ENCODE data around the gene CDON. TPM values are rescaled to one million over a fixed set of nuclear protein-coding genes. Genes with fewer than 3 reads are reported as not detected.

CDON gene
- total RNA-seq, 1 experiment from 2014 or later, result 0.91 TPM

DNA sequence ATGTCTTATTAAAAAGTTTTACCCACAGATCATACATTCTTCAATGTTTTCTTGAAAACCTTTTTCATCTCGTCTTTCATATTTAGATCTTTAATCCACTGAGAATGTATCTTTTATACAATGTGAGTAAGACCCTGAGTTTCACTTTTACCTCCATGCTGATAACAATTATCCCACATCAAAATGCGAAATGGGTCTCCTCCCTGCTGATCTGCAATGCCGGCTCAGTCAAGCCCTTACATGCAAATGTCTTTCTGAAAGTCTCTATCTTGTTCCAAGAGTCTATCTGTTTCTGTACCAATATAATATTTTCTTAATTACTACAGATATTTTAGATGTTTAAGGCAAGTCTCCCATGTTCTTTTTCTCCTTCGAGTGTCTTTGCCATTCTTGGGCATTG, 50.9 kb downstream of the CDON start:
- no peak overlapping the region for H3K4me3 Mint-ChIP-seq (ENCODE audit: unreplicated experiment)
- no TSS peak for BruUV-seq (replicated peaks)
- TF ChIP-seq, protein P1, sequence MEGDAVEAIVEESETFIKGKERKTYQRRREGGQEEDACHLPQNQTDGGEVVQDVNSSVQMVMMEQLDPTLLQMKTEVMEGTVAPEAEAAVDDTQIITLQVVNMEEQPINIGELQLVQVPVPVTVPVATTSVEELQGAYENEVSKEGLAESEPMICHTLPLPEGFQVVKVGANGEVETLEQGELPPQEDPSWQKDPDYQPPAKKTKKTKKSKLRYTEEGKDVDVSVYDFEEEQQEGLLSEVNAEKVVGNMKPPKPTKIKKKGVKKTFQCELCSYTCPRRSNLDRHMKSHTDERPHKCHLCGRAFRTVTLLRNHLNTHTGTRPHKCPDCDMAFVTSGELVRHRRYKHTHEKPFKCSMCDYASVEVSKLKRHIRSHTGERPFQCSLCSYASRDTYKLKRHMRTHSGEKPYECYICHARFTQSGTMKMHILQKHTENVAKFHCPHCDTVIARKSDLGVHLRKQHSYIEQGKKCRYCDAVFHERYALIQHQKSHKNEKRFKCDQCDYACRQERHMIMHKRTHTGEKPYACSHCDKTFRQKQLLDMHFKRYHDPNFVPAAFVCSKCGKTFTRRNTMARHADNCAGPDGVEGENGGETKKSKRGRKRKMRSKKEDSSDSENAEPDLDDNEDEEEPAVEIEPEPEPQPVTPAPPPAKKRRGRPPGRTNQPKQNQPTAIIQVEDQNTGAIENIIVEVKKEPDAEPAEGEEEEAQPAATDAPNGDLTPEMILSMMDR (IDR thresholded peaks at IDR 0.05; ENCODE audit: unreplicated experiment), result no peak
- H3K36me3 Mint-ChIP-seq (ENCODE audit: insufficient read depth, unreplicated experiment), result no peaks in the 10 kb centered on the region
- no peak overlapping the region for H3K27ac Mint-ChIP-seq (ENCODE audit: low read depth, unreplicated experiment)
- DNase-seq (ENCODE audit: unreplicated experiment), result no peak
- peaks cover 12% of the 10 kb centered on the region for H3K4me1 Mint-ChIP-seq (ENCODE audit: insufficient read depth, unreplicated experiment)
- POLR2A ChIA-PET, result interaction anchor here (2.1 kb wide), 1 partner anchor 35 kb away, joined by 8 read pairs; no protein-coding TSS in a partner anchor
- H3K27me3 Mint-ChIP-seq (ENCODE audit: insufficient read depth, unreplicated experiment), result no peaks in the 10 kb centered on the region
- CTCF ChIA-PET, result interaction anchor here (4.2 kb wide), 1 partner anchor 70 kb away, joined by 16 read pairs; no protein-coding TSS in a partner anchor
- intact Hi-C loops (cut with micrococcal nuclease), result no loop called here
- H3K9me3 Mint-ChIP-seq (ENCODE audit: unreplicated experiment), result no peaks in the 10 kb centered on the region

DNA sequence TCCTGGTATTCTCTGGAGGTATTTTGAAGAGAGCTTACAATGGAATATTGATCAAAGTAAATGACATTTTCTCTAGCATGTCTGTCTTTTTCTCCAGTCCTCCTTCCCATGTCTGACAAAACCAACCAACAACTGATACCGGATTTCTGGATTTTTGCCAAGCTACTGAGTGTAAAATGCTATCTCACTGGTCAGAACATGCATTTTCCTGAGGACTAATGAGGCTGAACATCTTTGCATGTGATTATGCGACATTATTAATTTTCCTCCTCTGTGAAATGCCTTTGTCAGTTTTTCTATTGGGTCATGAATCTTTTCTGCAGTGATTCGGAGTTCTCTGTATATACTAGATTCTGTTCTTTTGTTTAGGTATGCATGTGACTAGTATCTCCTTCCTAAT, 51.4 kb downstream of the CDON start:
- Mint-ChIP-seq H3K36me3 (ENCODE audit: insufficient read depth, unreplicated experiment) (no peaks in the 10 kb centered on the region), H3K27ac (ENCODE audit: low read depth, unreplicated experiment) (no peak overlapping the region), H3K9me3 (ENCODE audit: unreplicated experiment) (no peaks in the 10 kb centered on the region), H3K4me3 (ENCODE audit: unreplicated experiment) (no peak overlapping the region), H3K27me3 (ENCODE audit: insufficient read depth, unreplicated experiment) (no peaks in the 10 kb centered on the region), H3K4me1 (ENCODE audit: insufficient read depth, unreplicated experiment) (peaks cover 13% of the 10 kb centered on the region)
- TF ChIP-seq, protein P1 (IDR thresholded peaks at IDR 0.05; ENCODE audit: unreplicated experiment), result no peak
- POLR2A ChIA-PET, result interaction anchor here (0.7 to 2.1 kb wide), 3 partner anchors 8 to 68 kb away, joined by 3 to 8 read pairs (median 3); no protein-coding TSS in a partner anchor
- no peak for DNase-seq (ENCODE audit: unreplicated experiment)
- intact Hi-C loops (cut with micrococcal nuclease), result no loop called here
- CTCF ChIA-PET, result interaction anchor here (1.4 to 4.2 kb wide), 2 partner anchors 9 to 69 kb away, joined by 3 to 16 read pairs; no protein-coding TSS in a partner anchor
- BruUV-seq (replicated peaks), result no TSS peak

DNA sequence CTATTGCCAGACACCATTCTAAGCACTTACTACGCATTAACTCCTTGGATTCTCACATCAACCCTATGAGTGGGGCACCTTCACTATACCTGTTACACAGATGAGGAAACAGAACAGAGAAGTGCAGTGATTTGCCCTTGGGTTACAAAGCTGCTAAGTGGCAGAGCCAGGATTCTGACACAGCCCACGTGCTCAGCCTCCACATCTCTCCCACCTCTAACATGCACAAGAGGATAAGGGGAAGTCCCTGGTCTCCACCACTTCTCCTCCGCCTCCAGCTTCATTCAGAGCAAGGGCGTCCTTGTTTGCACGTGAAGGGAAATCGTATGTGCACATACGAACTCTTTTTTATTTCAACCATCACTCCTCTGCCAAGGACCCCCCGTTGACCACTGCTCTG, 53.7 kb downstream of the CDON start:
- DNase-seq (ENCODE audit: unreplicated experiment), result no peak
- intact Hi-C loops (cut with micrococcal nuclease), result no loop called here
- Mint-ChIP-seq H3K27ac (ENCODE audit: low read depth, unreplicated experiment) (no peak overlapping the region), H3K4me3 (ENCODE audit: unreplicated experiment) (no peak overlapping the region), H3K27me3 (ENCODE audit: insufficient read depth, unreplicated experiment) (no peaks in the 10 kb centered on the region), H3K36me3 (ENCODE audit: insufficient read depth, unreplicated experiment) (peaks cover 5% of the 10 kb centered on the region), H3K4me1 (ENCODE audit: insufficient read depth, unreplicated experiment) (peaks cover 13% of the 10 kb centered on the region), H3K9me3 (ENCODE audit: unreplicated experiment) (no peaks in the 10 kb centered on the region)
- no TSS peak for BruUV-seq (replicated peaks)
- TF ChIP-seq, protein P1 (IDR thresholded peaks at IDR 0.05; ENCODE audit: unreplicated experiment), result no peak
- ChIA-PET POLR2A (no interaction called here), CTCF (interaction anchor here (4.2 kb wide), 1 partner anchor 67 kb away, joined by 16 read pairs; no protein-coding TSS in a partner anchor)

DNA sequence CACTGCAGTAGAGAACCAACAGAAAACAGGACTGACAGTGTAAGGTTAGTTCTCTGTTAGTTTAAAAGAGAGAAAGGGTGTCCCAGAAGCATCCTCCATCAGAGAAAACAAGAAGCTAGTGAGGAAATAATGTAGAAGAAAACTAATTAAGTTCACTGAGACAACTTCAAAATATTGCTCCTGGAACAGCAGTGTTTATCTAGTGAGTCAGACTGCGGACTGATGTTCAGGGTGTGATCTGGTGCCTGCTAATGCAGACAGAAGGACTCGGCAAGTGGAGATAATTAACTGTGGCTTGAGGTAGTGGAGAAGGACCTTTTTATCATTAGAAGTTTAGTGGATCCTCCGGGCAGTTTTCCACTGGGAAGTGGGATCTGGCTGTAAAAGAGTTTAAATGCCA, 55.4 kb downstream of the CDON start:
- Mint-ChIP-seq H3K4me3 (ENCODE audit: unreplicated experiment) (peak overlapping the region; percentile 29), H3K36me3 (ENCODE audit: insufficient read depth, unreplicated experiment) (peaks cover 10% of the 10 kb centered on the region), H3K27ac (ENCODE audit: low read depth, unreplicated experiment) (peak overlapping the region; percentile 63), H3K4me1 (ENCODE audit: insufficient read depth, unreplicated experiment) (peaks cover 13% of the 10 kb centered on the region), H3K27me3 (ENCODE audit: insufficient read depth, unreplicated experiment) (no peaks in the 10 kb centered on the region), H3K9me3 (ENCODE audit: unreplicated experiment) (no peaks in the 10 kb centered on the region)
- BruUV-seq (replicated peaks), result no TSS peak
- intact Hi-C loops (cut with micrococcal nuclease), result no loop called here
- DNase-seq (ENCODE audit: unreplicated experiment), result peak; percentile 59
- CTCF ChIA-PET, result interaction anchor here (1.2 kb wide), 1 partner anchor 54 kb away, joined by 4 read pairs; no protein-coding TSS in a partner anchor
- TF ChIP-seq, protein P1 (IDR thresholded peaks at IDR 0.05; ENCODE audit: unreplicated experiment), result no peak
- POLR2A ChIA-PET, result interaction anchor here (0.6 to 1.0 kb wide), 5 partner anchors 10 to 895 kb away, joined by 3 to 4 read pairs (median 3); partner anchors contain the start of genes CDON and TMEM218

Data from MCF 10A (cell line).